Endothelial cell of umbilical vein (primary cell): ENCODE measurements around the gene RBM39. TPM values are rescaled to one million over a fixed set of nuclear protein-coding genes. Genes with fewer than 3 reads are reported as not detected.

Experiments
- BruUV-seq: library from RNA; stranded (reverse); fragments of 400-500 nt; replicated peaks from 2 replicates; lab custom pipeline; 2021; lab: Mats Ljungman, UMichigan
- CTCF ChIA-PET: fragments of 300-600, 350-600 bp; sonication (Branson Sonifier 250); formaldehyde crosslinking; loops from one replicate; lab custom pipeline; 2021; ENCODE audit warnings: antibody characterized with exemption, inconsistent platforms; lab: Charles Lee
- POLR2A ChIA-PET: fragments of 300-600, 350-600 bp; sonication (Branson Sonifier 250); formaldehyde crosslinking; loops from one replicate; lab custom pipeline; 2021; ENCODE audit warnings: antibody characterized with exemption, inconsistent platforms; lab: Charles Lee
- DNase-seq: peaks from one replicate; pipeline ENCODE4 v3.0.0-alpha.2; 2011; ENCODE audit warnings: low read depth, low spot score
- FAIRE-seq: peaks from 2 replicates; lab custom pipeline; 2011; peaks lifted over from hg19 to GRCh38; lab: Jason Lieb, UNC
- H2AFZ ChIP-seq: 2 replicates; pipeline ENCODE4 v1.6.0; 2012; ENCODE audit warnings: low read depth, low read length, control low read depth, inconsistent platforms
- H3K27ac ChIP-seq: 2 replicates; pipeline ENCODE4 v1.5.1; 2011; ENCODE audit warnings: low read depth, mild to moderate bottlenecking, control low read depth, low read length, moderate library complexity; ENCODE audit not compliant: insufficient read depth
- H3K27me3 ChIP-seq, 2 experiments: 2 replicates each; pipeline versions ENCODE4 v1.6.0 to v1.6.1; 2011; ENCODE audit warnings: low read length in 2 of 2, mixed read lengths in 1 of 2; ENCODE audit not compliant: control insufficient read depth in 2 of 2, insufficient read depth in 2 of 2
- H3K36me3 ChIP-seq, 2 experiments: 2 replicates in 1 of 2; 3 replicates in 1 of 2; pipeline ENCODE4 v1.5.1; 2011; ENCODE audit warnings: low read length in 2 of 2, mild to moderate bottlenecking in 1 of 2, moderate library complexity in 1 of 2; ENCODE audit not compliant: control insufficient read depth in 2 of 2, insufficient read depth in 2 of 2; ENCODE audit errors: extremely low read depth in 1 of 2
- H3K4me1 ChIP-seq: 3 replicates; pipeline ENCODE4 v1.5.1; 2011; ENCODE audit warnings: mild to moderate bottlenecking, low read length; ENCODE audit not compliant: control insufficient read depth, insufficient read depth; ENCODE audit errors: extremely low read depth
- H3K4me2 ChIP-seq: 2 replicates; pipeline ENCODE4 v1.6.1; 2011; ENCODE audit warnings: low read length, control low read depth, mixed read lengths; ENCODE audit not compliant: insufficient read depth
- H3K4me3 ChIP-seq, 3 experiments: fragments of 200-600 bp in 1 of 3; sonication (generic), shearing (Covaris generic) in 1 of 3; replicated peaks in 1 of 3; 2 replicates each; pipeline ENCODE4 v1.5.1; 2011 to 2016; ENCODE audit warnings: control low read depth in 3 of 3, low read length in 3 of 3, mild to moderate bottlenecking in 2 of 3, inconsistent platforms in 1 of 3, low read depth in 1 of 3, moderate library complexity in 1 of 3; ENCODE audit not compliant: insufficient read depth in 1 of 3
- H3K79me2 ChIP-seq: 2 replicates; pipeline ENCODE4 v1.6.0; 2012; ENCODE audit warnings: low read length, inconsistent platforms; ENCODE audit not compliant: control insufficient read depth, insufficient read depth
- H3K9ac ChIP-seq: replicated peaks from 2 replicates; pipeline ENCODE3; 2011; ENCODE audit warnings: low read length, control low read depth; ENCODE audit not compliant: insufficient read depth; ENCODE audit errors: extremely low read depth
- H3K9me1 ChIP-seq: replicated peaks from 3 replicates; pipeline ENCODE4 v1.6.0; 2011; ENCODE audit warnings: mild to moderate bottlenecking, low read length; ENCODE audit not compliant: control insufficient read depth, insufficient read depth; ENCODE audit errors: extremely low read depth
- H3K9me3 ChIP-seq: replicated peaks from 2 replicates; pipeline ENCODE4 v1.5.1; 2012; ENCODE audit warnings: low read length, inconsistent platforms; ENCODE audit not compliant: control insufficient read depth, insufficient read depth
- H4K20me1 ChIP-seq: replicated peaks from 2 replicates; pipeline ENCODE3; 2011; ENCODE audit warnings: mild to moderate bottlenecking, low read length; ENCODE audit not compliant: control insufficient read depth, insufficient read depth; ENCODE audit errors: extremely low read depth
- EZH2 ChIP-seq: IDR thresholded peaks from 2 replicates; pipeline ENCODE4 v1.6.1; 2012; ENCODE audit warnings: borderline replicate concordance, low read depth, mild to moderate bottlenecking, moderate library complexity, low read length, inconsistent platforms; ENCODE audit not compliant: severe bottlenecking
- FOS ChIP-seq: IDR thresholded peaks from 2 replicates; pipeline ENCODE4 v1.6.1; 2011; ENCODE audit warnings: mild to moderate bottlenecking, low read length, moderate library complexity, borderline replicate concordance; ENCODE audit not compliant: insufficient read depth
- GATA2 ChIP-seq: IDR thresholded peaks from 2 replicates; pipeline ENCODE4 v1.7.0; 2011; ENCODE audit warnings: low read depth, mild to moderate bottlenecking, moderate library complexity, mixed read lengths, low read length; ENCODE audit not compliant: insufficient read length, insufficient read depth
- JUN ChIP-seq: IDR thresholded peaks from 2 replicates; pipeline ENCODE4 v1.6.1; 2011; ENCODE audit warnings: borderline replicate concordance, low read depth; ENCODE audit not compliant: insufficient read length, insufficient read depth
- MAX ChIP-seq: IDR thresholded peaks from 2 replicates; pipeline ENCODE4 v1.6.1; 2011; ENCODE audit not compliant: insufficient read depth, insufficient read length
- MYC ChIP-seq: IDR thresholded peaks from one replicate; pipeline ENCODE4 v1.6.1; 2011; ENCODE audit warnings: mild to moderate bottlenecking, low read depth, low read length
- POLR2A ChIP-seq: IDR thresholded peaks from 2 replicates; pipeline ENCODE4 v1.6.1; 2012; ENCODE audit warnings: low read depth, mild to moderate bottlenecking, control low read depth, low read length
- POLR2AphosphoS5 ChIP-seq: IDR thresholded peaks from 2 replicates; pipeline ENCODE4 v1.6.1; 2012; ENCODE audit warnings: low read depth, mild to moderate bottlenecking, control low read depth, low read length, moderate library complexity; ENCODE audit not compliant: insufficient read depth
- dilution Hi-C: fragments of 300-500 bp; cut with MboI; formaldehyde crosslinking; loops from one replicate; pipeline ENCODE4 v1.15.0; 2019; ENCODE audit warnings: low sequenced_read_pairs; ENCODE audit not compliant: extremely low pct_ligation_motif_present
- intact Hi-C: fragments of 100-400 bp; cut with micrococcal nuclease; formaldehyde crosslinking; loops from one replicate; pipeline ENCODE4 v1.10.0; 2022
- polyA plus RNA-seq, 4 experiments: library from polyadenylated mRNA; depleted of rRNA in 3 of 4; stranded (reverse) in 3 of 4; unstranded in 1 of 4; fragments of >200 nt; gene quantifications; 2 replicates each; pipeline versions ENCODE4 v1.2.1 to v1.2.3, GENCODE V29; 2011 to 2012; ENCODE audit warnings: missing spikeins in 1 of 4
- total RNA-seq: library from RNA; stranded (reverse); gene quantifications from 2 replicates; pipeline ENCODE4 v1.2.3, GENCODE V29; 2021
- TF ChIP-seq, protein P1 (sequence below), 2 donors: IDR thresholded peaks; 1 replicate in 1 of 2; 2 replicates in 1 of 2; pipeline ENCODE4 v1.5.1; 2011; ENCODE audit warnings: low read length in 2 of 2, mild to moderate bottlenecking in 2 of 2, moderate library complexity in 2 of 2, control low read depth in 1 of 2, inconsistent platforms in 1 of 2, low read depth in 1 of 2; ENCODE audit not compliant: insufficient read depth in 1 of 2; ENCODE audit errors: extremely low read depth in 1 of 2

RBM39 gene
- total and polyA plus RNA-seq, 2 donors (not counting 3 experiments of a cell fraction or from before 2014, with no cell fraction given) = 106 to 309 TPM

- Histone ChIP-seq H3K4me1 (no peaks in the 10 kb centered on the region), H3K27me3 (no peaks in the 10 kb centered on the region), H4K20me1 (no peaks in the 10 kb centered on the region), H3K9me3 (no peaks in the 10 kb centered on the region), H3K36me3 (peaks cover 0 to 2% of the 10 kb centered on the region in 2 experiments), H3K9me1 (no peaks in the 10 kb centered on the region), H3K4me2 (no peak overlapping the region), H3K27ac (no peak overlapping the region), H3K9ac (no peak overlapping the region), H3K4me3 (no peak overlapping the region), H2AFZ (no peak overlapping the region), H3K79me2 (no peaks in the 10 kb centered on the region)
- no peak for TF ChIP-seq GATA2
- no peak for TF ChIP-seq JUN
- no peak for TF ChIP-seq POLR2AphosphoS5
- TF ChIP-seq, protein P1, sequence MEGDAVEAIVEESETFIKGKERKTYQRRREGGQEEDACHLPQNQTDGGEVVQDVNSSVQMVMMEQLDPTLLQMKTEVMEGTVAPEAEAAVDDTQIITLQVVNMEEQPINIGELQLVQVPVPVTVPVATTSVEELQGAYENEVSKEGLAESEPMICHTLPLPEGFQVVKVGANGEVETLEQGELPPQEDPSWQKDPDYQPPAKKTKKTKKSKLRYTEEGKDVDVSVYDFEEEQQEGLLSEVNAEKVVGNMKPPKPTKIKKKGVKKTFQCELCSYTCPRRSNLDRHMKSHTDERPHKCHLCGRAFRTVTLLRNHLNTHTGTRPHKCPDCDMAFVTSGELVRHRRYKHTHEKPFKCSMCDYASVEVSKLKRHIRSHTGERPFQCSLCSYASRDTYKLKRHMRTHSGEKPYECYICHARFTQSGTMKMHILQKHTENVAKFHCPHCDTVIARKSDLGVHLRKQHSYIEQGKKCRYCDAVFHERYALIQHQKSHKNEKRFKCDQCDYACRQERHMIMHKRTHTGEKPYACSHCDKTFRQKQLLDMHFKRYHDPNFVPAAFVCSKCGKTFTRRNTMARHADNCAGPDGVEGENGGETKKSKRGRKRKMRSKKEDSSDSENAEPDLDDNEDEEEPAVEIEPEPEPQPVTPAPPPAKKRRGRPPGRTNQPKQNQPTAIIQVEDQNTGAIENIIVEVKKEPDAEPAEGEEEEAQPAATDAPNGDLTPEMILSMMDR (IDR thresholded peaks at IDR 0.05; ENCODE audit: extremely low read depth in 1 of 2, insufficient read depth in 1 of 2, low read depth in 1 of 2, low read length in 2 of 2) = no peak
- no peak for FAIRE-seq
- dilution Hi-C loops (no loop called here), intact Hi-C loops (no loop called here)
- DNase-seq = no peak
- POLR2A ChIA-PET = no interaction called here
- no TSS peak for BruUV-seq
- CTCF ChIA-PET = interaction anchor here (0.5 to 0.9 kb wide), 2 partner anchors 8 to 1033 kb away, joined by 3 to 4 read pairs; no protein-coding TSS in a partner anchor
Observed at GRCh38 chr20:35681960-35682359, 60.1 kb downstream of the RBM39 start.

DNA sequence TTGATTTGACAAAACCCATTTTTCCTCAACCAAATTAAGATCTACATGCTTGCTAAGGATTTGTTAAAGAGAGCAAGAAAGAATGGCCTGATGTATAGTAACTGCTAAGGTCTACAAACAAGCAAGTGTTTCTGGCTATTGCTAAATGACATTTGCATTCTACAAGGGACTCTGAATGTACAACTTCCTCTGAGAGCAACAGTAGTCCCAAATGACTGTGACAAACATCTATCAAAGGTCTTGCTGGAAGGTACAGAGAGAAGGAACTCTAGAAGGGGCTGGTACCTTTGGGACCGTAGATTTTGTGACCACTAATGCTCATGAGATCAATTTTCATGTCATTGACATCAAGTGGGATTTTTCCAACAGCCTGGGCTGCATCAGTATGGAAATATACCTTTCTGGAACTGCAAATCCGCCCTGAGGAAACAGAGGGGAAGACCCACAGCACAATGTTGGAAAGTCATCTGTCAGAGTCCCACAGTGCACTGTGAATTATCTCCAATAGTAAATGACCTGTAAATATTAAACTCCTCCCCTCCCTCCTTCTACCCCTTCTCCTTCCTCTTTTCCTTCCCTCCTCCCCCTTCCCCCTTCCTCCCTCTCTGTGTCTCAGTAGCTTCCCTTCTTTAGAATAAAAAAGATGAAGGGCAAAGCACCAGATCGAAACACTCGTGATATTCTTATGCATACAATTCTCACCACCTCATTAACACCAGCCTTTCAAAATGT lies 61.4 kb downstream of the RBM39 start:
- Histone ChIP-seq H4K20me1 (no peaks in the 10 kb centered on the region), H3K4me2 (no peak overlapping the region), H2AFZ (no peak overlapping the region), H3K4me1 (no peaks in the 10 kb centered on the region), H3K9me3 (no peaks in the 10 kb centered on the region), H3K27ac (no peak overlapping the region), H3K27me3 (no peaks in the 10 kb centered on the region), H3K79me2 (no peaks in the 10 kb centered on the region), H3K36me3 (no peaks in the 10 kb centered on the region), H3K9me1 (no peaks in the 10 kb centered on the region), H3K9ac (no peak overlapping the region), H3K4me3 (no peak overlapping the region)
- intact Hi-C loops = no loop called here
- TF ChIP-seq MAX (no peak), FOS (no peak), POLR2A (no peak), GATA2 (no peak), MYC (no peak), JUN (no peak), POLR2AphosphoS5 (no peak), EZH2 (no peak)
- TF ChIP-seq, protein P1 (IDR thresholded peaks at IDR 0.05; ENCODE audit: extremely low read depth in 1 of 2, insufficient read depth in 1 of 2, low read depth in 1 of 2, low read length in 2 of 2) = no peak
- dilution Hi-C loops = no loop called here
- CTCF ChIA-PET = no interaction called here
- POLR2A ChIA-PET = no interaction called here
- DNase-seq (no peak), FAIRE-seq (no peak)
- BruUV-seq = no TSS peak
